Astrocyte (in vitro differentiated cells and primary cell): ENCODE measurements around the gene ST3GAL2.

Source experiments
- EZH2 ChIP-seq: IDR thresholded peaks from 2 replicates; pipeline ENCODE4 v1.6.1; 2012; ENCODE audit warnings: mild to moderate bottlenecking, low read length, inconsistent platforms; ENCODE audit not compliant: insufficient read depth
- TF ChIP-seq, protein P1 (sequence below): IDR thresholded peaks from 2 replicates; pipeline ENCODE4 v1.5.1; 2011; ENCODE audit warnings: low read depth, mild to moderate bottlenecking, inconsistent platforms, low read length, moderate library complexity; ENCODE audit not compliant: insufficient read depth

DNA sequence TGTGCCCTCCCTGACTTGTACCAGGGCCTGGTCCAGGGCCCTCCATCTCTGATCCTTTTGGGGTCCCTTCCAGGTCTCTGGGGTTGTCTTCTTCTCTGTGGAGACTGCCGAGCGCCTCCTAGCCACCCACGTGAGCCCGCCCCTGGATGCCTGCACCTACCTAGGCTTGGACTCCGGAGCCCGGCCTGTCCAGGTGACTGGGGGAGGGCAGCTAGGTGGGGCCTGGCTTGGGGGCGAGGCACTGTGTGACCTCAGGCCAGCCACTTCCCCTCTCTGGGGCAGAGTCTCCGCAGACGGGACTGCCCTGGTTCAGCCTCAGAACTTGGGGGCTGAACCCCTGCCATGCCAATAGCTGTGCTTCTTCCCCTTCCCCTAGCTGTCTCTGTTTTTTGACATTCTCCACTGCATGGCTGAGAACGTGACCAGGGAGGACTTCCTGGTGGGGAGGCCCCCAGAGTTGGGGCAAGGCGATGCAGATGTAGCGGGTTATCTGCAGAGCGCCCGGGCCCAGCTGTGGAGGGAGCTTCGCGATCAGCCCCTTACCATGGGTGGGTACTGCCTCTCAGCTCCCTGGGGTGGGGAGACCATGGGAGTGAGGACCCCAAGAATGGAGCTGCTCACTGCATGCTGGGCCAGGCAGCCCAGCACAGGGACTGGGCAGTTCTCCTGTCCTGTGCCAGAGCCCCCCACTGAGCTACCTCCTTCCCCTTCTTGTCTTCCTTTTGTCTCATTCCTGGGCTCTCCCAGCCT lies 30.1 kb upstream of the ST3GAL2 start:
- TF ChIP-seq, protein P1, sequence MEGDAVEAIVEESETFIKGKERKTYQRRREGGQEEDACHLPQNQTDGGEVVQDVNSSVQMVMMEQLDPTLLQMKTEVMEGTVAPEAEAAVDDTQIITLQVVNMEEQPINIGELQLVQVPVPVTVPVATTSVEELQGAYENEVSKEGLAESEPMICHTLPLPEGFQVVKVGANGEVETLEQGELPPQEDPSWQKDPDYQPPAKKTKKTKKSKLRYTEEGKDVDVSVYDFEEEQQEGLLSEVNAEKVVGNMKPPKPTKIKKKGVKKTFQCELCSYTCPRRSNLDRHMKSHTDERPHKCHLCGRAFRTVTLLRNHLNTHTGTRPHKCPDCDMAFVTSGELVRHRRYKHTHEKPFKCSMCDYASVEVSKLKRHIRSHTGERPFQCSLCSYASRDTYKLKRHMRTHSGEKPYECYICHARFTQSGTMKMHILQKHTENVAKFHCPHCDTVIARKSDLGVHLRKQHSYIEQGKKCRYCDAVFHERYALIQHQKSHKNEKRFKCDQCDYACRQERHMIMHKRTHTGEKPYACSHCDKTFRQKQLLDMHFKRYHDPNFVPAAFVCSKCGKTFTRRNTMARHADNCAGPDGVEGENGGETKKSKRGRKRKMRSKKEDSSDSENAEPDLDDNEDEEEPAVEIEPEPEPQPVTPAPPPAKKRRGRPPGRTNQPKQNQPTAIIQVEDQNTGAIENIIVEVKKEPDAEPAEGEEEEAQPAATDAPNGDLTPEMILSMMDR = no peak
- TF ChIP-seq EZH2 = no peak
